ENCODE measurements around the gene EMX2.

DNA sequence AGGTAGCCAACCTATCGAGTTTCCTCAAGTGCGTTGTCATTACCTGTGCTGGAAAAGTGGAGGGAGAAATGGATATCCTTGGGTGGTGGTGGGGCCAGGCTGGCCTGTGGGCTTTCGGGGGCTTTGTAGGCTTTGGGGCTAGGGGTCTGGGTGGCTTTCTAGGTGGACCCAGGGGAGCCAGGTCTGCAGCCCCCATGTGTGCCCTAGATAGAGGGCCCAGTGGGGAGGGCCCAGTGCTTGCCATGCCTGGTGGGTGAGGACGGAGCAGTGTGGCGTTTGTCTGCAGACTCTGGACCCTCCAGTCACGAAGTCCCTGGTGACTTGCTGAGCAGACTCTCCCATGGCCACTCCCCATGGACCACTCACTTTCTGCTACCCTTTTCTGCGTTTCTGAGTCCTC lies 19.7 kb downstream of the EMX2 start:
- TF ChIP-seq TSC22D2 (CRISPR knock-in tag; IDR thresholded peaks at IDR 0.05; ENCODE audit: borderline replicate concordance) = no peak
- no peak for TF ChIP-seq ZNF552 (CRISPR knock-in tag; IDR thresholded peaks at IDR 0.05; ENCODE audit: borderline replicate concordance)
- no peak for TF ChIP-seq CBX1 (IDR thresholded peaks at IDR 0.05; ENCODE audit: low read depth)
- TF ChIP-seq REST (IDR thresholded peaks at IDR 0.05; ENCODE audit: borderline replicate concordance in 1 of 2, low read depth in 1 of 2, low read length in 2 of 2) = no peak
- no peak for TF ChIP-seq RARA (CRISPR knock-in tag; IDR thresholded peaks at IDR 0.05)
- no peak for TF ChIP-seq HMG20A (CRISPR knock-in tag; IDR thresholded peaks at IDR 0.05; ENCODE audit: borderline replicate concordance)
- TF ChIP-seq PATZ1 (CRISPR knock-in tag; IDR thresholded peaks at IDR 0.05) = no peak
- TF ChIP-seq, protein P1, sequence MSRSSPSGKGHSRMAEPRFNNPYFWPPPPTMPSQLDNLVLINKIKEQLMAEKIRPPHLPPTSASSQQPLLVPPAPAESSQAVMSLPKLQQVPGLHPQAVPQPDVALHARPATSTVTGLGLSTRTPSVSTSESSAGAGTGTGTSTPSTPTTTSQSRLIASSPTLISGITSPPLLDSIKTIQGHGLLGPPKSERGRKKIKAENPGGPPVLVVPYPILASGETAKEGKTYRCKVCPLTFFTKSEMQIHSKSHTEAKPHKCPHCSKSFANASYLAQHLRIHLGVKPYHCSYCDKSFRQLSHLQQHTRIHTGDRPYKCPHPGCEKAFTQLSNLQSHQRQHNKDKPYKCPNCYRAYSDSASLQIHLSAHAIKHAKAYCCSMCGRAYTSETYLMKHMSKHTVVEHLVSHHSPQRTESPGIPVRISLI (CRISPR knock-in tag; IDR thresholded peaks at IDR 0.05; ENCODE audit: borderline replicate concordance) = no peak
